HepG2 (cell line): ENCODE results near the gene VPS9D1. TPM values are rescaled to one million over a fixed set of nuclear protein-coding genes. Genes with fewer than 3 reads are reported as not detected.

Source experiments
- AGO2 ChIP-seq: fragments of 200-400 bp; formaldehyde crosslinking; optimal IDR thresholded peaks from 2 replicates; pipeline ENCODE3; 2017; ENCODE audit warnings: mild to moderate bottlenecking, low read depth, low read length, moderate library complexity
- GABPA ChIP-seq, 2 experiments: IDR thresholded peaks; 2 replicates each; pipeline ENCODE4 v1.6.1; 2011 to 2016; ENCODE audit warnings: low read depth in 2 of 2, low read length in 1 of 2, missing biosample characterization in 1 of 2, missing genetic modification characterization in 1 of 2
- HNF1B ChIP-seq: sonication (generic); formaldehyde crosslinking; IDR thresholded peaks from 2 replicates; pipeline ENCODE4 v1.5.1; 2020; ENCODE audit warnings: mild to moderate bottlenecking, moderate library complexity, missing genetic modification reagents
- MEIS1 ChIP-seq: sonication (generic); formaldehyde crosslinking; IDR thresholded peaks from 2 replicates; pipeline ENCODE4 v1.9.0; 2021; ENCODE audit warnings: mild to moderate bottlenecking, missing genetic modification reagents, moderate library complexity, borderline replicate concordance
- PITX1 ChIP-seq: sonication (generic); formaldehyde crosslinking; IDR thresholded peaks from 2 replicates; pipeline ENCODE4 v1.5.1; 2020; ENCODE audit warnings: mild to moderate bottlenecking, missing genetic modification reagents
- ZBTB1 ChIP-seq: sonication (generic); formaldehyde crosslinking; IDR thresholded peaks from 2 replicates; pipeline ENCODE4 v1.4.0; 2020; ENCODE audit warnings: missing genetic modification reagents, borderline replicate concordance
- ZBTB33 ChIP-seq: sonication (generic); formaldehyde crosslinking; IDR thresholded peaks from 2 replicates; pipeline ENCODE4 v1.4.0; 2020; ENCODE audit warnings: missing genetic modification reagents
- ZNF20 ChIP-seq: sonication (generic); formaldehyde crosslinking; IDR thresholded peaks from 2 replicates; pipeline ENCODE4 v1.4.0; 2020; ENCODE audit warnings: mild to moderate bottlenecking, moderate library complexity, missing genetic modification reagents
- ZNF280D ChIP-seq: sonication (generic); formaldehyde crosslinking; IDR thresholded peaks from 2 replicates; pipeline ENCODE4 v1.5.1; 2020; ENCODE audit warnings: mild to moderate bottlenecking, missing genetic modification reagents
- ZNF496 ChIP-seq: sonication (generic); formaldehyde crosslinking; IDR thresholded peaks from 2 replicates; pipeline ENCODE4 v1.8.1; 2023; ENCODE audit warnings: mild to moderate bottlenecking, moderate library complexity, missing genetic modification reagents; ENCODE audit not compliant: insufficient replicate concordance
- ZNF557 ChIP-seq: sonication (generic); formaldehyde crosslinking; IDR thresholded peaks from 2 replicates; pipeline ENCODE4 v1.4.0; 2020; ENCODE audit warnings: missing genetic modification reagents
- ZNF577 ChIP-seq: sonication (generic); formaldehyde crosslinking; IDR thresholded peaks from 2 replicates; pipeline ENCODE4 v1.4.0; 2020; ENCODE audit warnings: mild to moderate bottlenecking, low read depth, missing genetic modification reagents, borderline replicate concordance
- ZNF724P ChIP-seq: sonication (generic); formaldehyde crosslinking; IDR thresholded peaks from 2 replicates; pipeline ENCODE4 v1.8.0; 2022; ENCODE audit warnings: missing genetic modification reagents, borderline replicate concordance
- polyA plus RNA-seq, 8 experiments: library from polyadenylated mRNA; depleted of rRNA in 3 of 8; stranded (reverse) in 7 of 8; unstranded in 1 of 8; fragments of >200 nt; fragmentation: Illumina TruSeq in 4 of 8; extraction: Trizol in 4 of 8; gene quantifications; 2 replicates each; pipeline versions ENCODE4 v1.2.1 to v1.2.3, GENCODE V29; 2011 to 2016; ENCODE audit warnings: low read depth in 4 of 8, missing spikeins in 1 of 8, mixed read lengths in 1 of 8; ENCODE audit not compliant: insufficient read depth in 1 of 8
- total RNA-seq, 5 experiments: library from RNA; depleted of rRNA; stranded (reverse); fragments of >200 nt; fragmentation: Illumina TruSeq; extraction: Trizol; gene quantifications; 2 replicates each; pipeline ENCODE4 v1.2.3, GENCODE V29; 2016; ENCODE audit warnings: low read depth in 1 of 5

The VPS9D1 gene
- total and polyA plus RNA-seq, 2 of the 13 experiments (the other 11 are each of a cell fraction or from before 2014, with no cell fraction given) = 10.1 to 13.2 TPM

- TF ChIP-seq HNF1B (CRISPR knock-in tag) (peak; percentile 72; the same call in 1 of the 2 replicates), ZBTB1 (CRISPR knock-in tag) (no peak), ZNF577 (no peak), MEIS1 (CRISPR knock-in tag) (no peak; the same call in 1 of the 2 replicates), AGO2 (no peak), GABPA (IDR thresholded peaks at IDR 0.05; ENCODE audit: low read depth, low read length) (peak; percentile 99), GABPA (CRISPR knock-in tag; IDR thresholded peaks at IDR 0.05; ENCODE audit: low read depth) (peak; percentile 90), PITX1 (CRISPR knock-in tag) (peak; percentile 58; the same call in 1 of the 2 replicates), ZNF280D (CRISPR knock-in tag) (no peak), ZBTB33 (CRISPR knock-in tag) (0 out of 2 replicates have a peak, but pooled peaks have one; percentile 33), ZNF20 (CRISPR knock-in tag) (no peak), ZNF724P (peak; percentile 84), ZNF496 (no peak), ZNF557 (CRISPR knock-in tag) (no peak)
These were observed 63.1 kb downstream of the VPS9D1 start, which contains the start of the genes CHMP1A and SPATA33 (continued) for GRCh38 chr16:89657442-89658220.
